Measurements from ENCODE around the gene TESK2.
A peak's percentile ranks its signal among the peaks of the same experiment; 100 is the strongest.

TESK2 gene

GRCh38 chr1:45375104-45376090 is 115.6 kb downstream of the TESK2 start:
- H3K9me3 ChIP-seq (ENCODE audit: insufficient read depth, low read depth, low read length): no peaks in the 10 kb centered on the region
- H3K36me3 ChIP-seq (ENCODE audit: insufficient read depth, low read length): no peaks in the 10 kb centered on the region
- H3K79me2 ChIP-seq (ENCODE audit: insufficient read depth, low read length): no peaks in the 10 kb centered on the region
- H3K4me1 ChIP-seq (ENCODE audit: insufficient read depth, low read length, poor library complexity, severe bottlenecking): peaks cover 3% of the 10 kb centered on the region
- TF ChIP-seq EZH2phosphoT487 (IDR thresholded peaks at IDR 0.05; ENCODE audit: borderline replicate concordance): no peak
- peak; percentile 36 for TF ChIP-seq CTCF (conservative IDR thresholded peaks at IDR 0.05; ENCODE audit: low read length)
- no peak overlapping the region for H3K4me2 ChIP-seq (ENCODE audit: low read depth, low read length, poor library complexity, severe bottlenecking)
- H3F3A ChIP-seq (ENCODE audit: low read depth): no peaks in the 10 kb centered on the region
- no peak overlapping the region for H2AFZ ChIP-seq (ENCODE audit: low read length)
- no peak overlapping the region for H3K9ac ChIP-seq (ENCODE audit: low read depth, low read length, poor library complexity, severe bottlenecking)
- no peaks in the 10 kb centered on the region for H4K20me1 ChIP-seq (ENCODE audit: insufficient read depth, low read length, poor library complexity, severe bottlenecking)
- H3K27me3 ChIP-seq (ENCODE audit: insufficient read depth, low read length, poor library complexity, severe bottlenecking): no peaks in the 10 kb centered on the region
- no peak overlapping the region for H3K4me3 ChIP-seq (ENCODE audit: low read length, poor library complexity, severe bottlenecking)
- H3K9me2 ChIP-seq (replicated peaks; ENCODE audit: low read depth, low read length): no peaks in the 10 kb centered on the region

- no peaks in the 10 kb centered on the region for H3K9me3 ChIP-seq (ENCODE audit: insufficient read depth, low read depth, low read length)
- H3F3A ChIP-seq (ENCODE audit: low read depth): no peaks in the 10 kb centered on the region
- TF ChIP-seq EZH2phosphoT487 (IDR thresholded peaks at IDR 0.05; ENCODE audit: borderline replicate concordance): no peak
- TF ChIP-seq CTCF (conservative IDR thresholded peaks at IDR 0.05; ENCODE audit: low read length): no peak
- H3K4me1 ChIP-seq (ENCODE audit: insufficient read depth, low read length, poor library complexity, severe bottlenecking): peaks cover 3% of the 10 kb centered on the region
- no peak overlapping the region for H2AFZ ChIP-seq (ENCODE audit: low read length)
- H3K36me3 ChIP-seq (ENCODE audit: insufficient read depth, low read length): no peaks in the 10 kb centered on the region
- H3K4me2 ChIP-seq (ENCODE audit: low read depth, low read length, poor library complexity, severe bottlenecking): no peak overlapping the region
- H4K20me1 ChIP-seq (ENCODE audit: insufficient read depth, low read length, poor library complexity, severe bottlenecking): no peaks in the 10 kb centered on the region
- no peak overlapping the region for H3K4me3 ChIP-seq (ENCODE audit: low read length, poor library complexity, severe bottlenecking)
- H3K9ac ChIP-seq (ENCODE audit: low read depth, low read length, poor library complexity, severe bottlenecking): no peak overlapping the region
- no peaks in the 10 kb centered on the region for H3K79me2 ChIP-seq (ENCODE audit: insufficient read depth, low read length)
- no peaks in the 10 kb centered on the region for H3K9me2 ChIP-seq (replicated peaks; ENCODE audit: low read depth, low read length)
- no peaks in the 10 kb centered on the region for H3K27me3 ChIP-seq (ENCODE audit: insufficient read depth, low read length, poor library complexity, severe bottlenecking)
Measured at GRCh38 chr1:45373573-45373972, 117.4 kb downstream of the TESK2 start.

- no peaks in the 10 kb centered on the region for H3K27me3 ChIP-seq (ENCODE audit: insufficient read depth, low read length, poor library complexity, severe bottlenecking)
- no peaks in the 10 kb centered on the region for H3K9me3 ChIP-seq (ENCODE audit: insufficient read depth, low read depth, low read length)
- H3K4me1 ChIP-seq (ENCODE audit: insufficient read depth, low read length, poor library complexity, severe bottlenecking): peaks cover 3% of the 10 kb centered on the region
- no peaks in the 10 kb centered on the region for H3K9me2 ChIP-seq (replicated peaks; ENCODE audit: low read depth, low read length)
- no peaks in the 10 kb centered on the region for H3F3A ChIP-seq (ENCODE audit: low read depth)
- no peak for TF ChIP-seq EZH2phosphoT487 (IDR thresholded peaks at IDR 0.05; ENCODE audit: borderline replicate concordance)
- TF ChIP-seq CTCF (conservative IDR thresholded peaks at IDR 0.05; ENCODE audit: low read length): no peak
- no peak overlapping the region for H3K9ac ChIP-seq (ENCODE audit: low read depth, low read length, poor library complexity, severe bottlenecking)
- H3K79me2 ChIP-seq (ENCODE audit: insufficient read depth, low read length): no peaks in the 10 kb centered on the region
- no peak overlapping the region for H2AFZ ChIP-seq (ENCODE audit: low read length)
- no peaks in the 10 kb centered on the region for H4K20me1 ChIP-seq (ENCODE audit: insufficient read depth, low read length, poor library complexity, severe bottlenecking)
- no peaks in the 10 kb centered on the region for H3K36me3 ChIP-seq (ENCODE audit: insufficient read depth, low read length)
- H3K4me2 ChIP-seq (ENCODE audit: low read depth, low read length, poor library complexity, severe bottlenecking): no peak overlapping the region
- H3K4me3 ChIP-seq (ENCODE audit: low read length, poor library complexity, severe bottlenecking): no peak overlapping the region
Measured at GRCh38 chr1:45370575-45370974, 120.4 kb downstream of the TESK2 start.
